ENCODE results near the gene RAB7A. TPM values are rescaled to one million over a fixed set of nuclear protein-coding genes. Genes with fewer than 3 reads are reported as not detected.

The RAB7A gene
- total RNA-seq, 1 experiment from 2014 or later = 155 TPM

GRCh38 chr3:128761392-128761791 is 35.4 kb downstream of the RAB7A start:
- no peak overlapping the region for H2BK120ac ChIP-seq (ENCODE audit: low read depth, low read length, poor library complexity, severe bottlenecking)
- H3K18ac ChIP-seq (ENCODE audit: insufficient read length, low read depth, low read length) = no peak overlapping the region
- Mint-ChIP-seq H3K36me3 (ENCODE audit: insufficient read depth in 1 of 3, low read depth in 3 of 3) (peaks cover 9 to 17% (median 11%) of the 10 kb centered on the region in 3 experiments; a peak in 5 of 7 replicates), H3K4me1 (peaks cover 7 to 27% of the 10 kb centered on the region in 2 experiments; a peak in 3 of 4 replicates), H3K27ac (no peak overlapping the region), H3K9me3 (no peaks in the 10 kb centered on the region), H3K27me3 (ENCODE audit: low read depth) (no peaks in the 10 kb centered on the region), H3K4me3 (no peak overlapping the region)
- H3K79me2 ChIP-seq (ENCODE audit: insufficient read depth, low read length) = peaks cover 15% of the 10 kb centered on the region; the same call in 1 of the 2 replicates
- H2AK5ac ChIP-seq (ENCODE audit: insufficient read length, low read length) = no peak overlapping the region
- H3K4me2 ChIP-seq (ENCODE audit: insufficient read depth, insufficient read length, low read length) = no peak overlapping the region
- H2BK20ac ChIP-seq (ENCODE audit: low read depth, low read length, poor library complexity, severe bottlenecking) = no peak overlapping the region
- H3K23ac ChIP-seq (ENCODE audit: insufficient read length, low read depth, low read length) = no peak overlapping the region
- no peak overlapping the region for H3K9ac ChIP-seq (ENCODE audit: extremely low read depth, insufficient read length, low read length)
- H3K79me1 ChIP-seq (ENCODE audit: insufficient read depth, low read depth, low read length, poor library complexity, severe bottlenecking) = peaks cover 8% of the 10 kb centered on the region
- H2BK12ac ChIP-seq (ENCODE audit: insufficient read length, low read depth, low read length) = no peak overlapping the region
- no peak overlapping the region for H2BK5ac ChIP-seq (ENCODE audit: insufficient read length, low read length)
- no peak overlapping the region for H4K91ac ChIP-seq (ENCODE audit: insufficient read length, low read depth, low read length)
- H4K20me1 ChIP-seq (ENCODE audit: control insufficient read depth, insufficient read depth, insufficient read length) = no peaks in the 10 kb centered on the region
- no peak overlapping the region for H3K14ac ChIP-seq (ENCODE audit: insufficient read depth, low read length)
- H3K27me3 ChIP-seq (ENCODE audit: insufficient read depth, low read length) = no peaks in the 10 kb centered on the region
- DNase-seq = no peak
- H2BK15ac ChIP-seq (ENCODE audit: low read depth, low read length) = no peak overlapping the region
- no peaks in the 10 kb centered on the region for H3K4me1 ChIP-seq (ENCODE audit: insufficient read depth, low read length)
- no peak overlapping the region for H4K5ac ChIP-seq (ENCODE audit: insufficient read length, low read depth, low read length)
- no peaks in the 10 kb centered on the region for H3K23me2 ChIP-seq (ENCODE audit: insufficient read length, low read depth, low read length, poor library complexity, severe bottlenecking)
- no peak overlapping the region for H3K56ac ChIP-seq (ENCODE audit: insufficient read length, low read depth, low read length)
- H2AFZ ChIP-seq (ENCODE audit: low read length) = no peak overlapping the region
- no peak overlapping the region for H3T11ph ChIP-seq (ENCODE audit: low read length)
- no peak overlapping the region for H3K27ac ChIP-seq (ENCODE audit: insufficient read length, low read depth, low read length)
- no peak overlapping the region for H3K4ac ChIP-seq (ENCODE audit: low read depth, low read length)
- no peak for TF ChIP-seq CTCF (conservative IDR thresholded peaks at IDR 0.05)
- H3K9me3 ChIP-seq (ENCODE audit: control insufficient read depth, low read depth, low read length) = no peaks in the 10 kb centered on the region
- H4K8ac ChIP-seq (replicated peaks; ENCODE audit: insufficient read length, low read depth, low read length) = no peak overlapping the region

Data from H9 (cell line).